ENCODE data around the gene SNRK.
"Not testable (repeated sequence)": the region's sequence is repeated elsewhere in the genome, so short reads cannot be mapped to it uniquely, and the experiment has no call there.

Gene SNRK

GRCh38 chr3:43348350-43348749 lies 62.0 kb downstream of the SNRK start:
- H3K27me3 ChIP-seq (replicated peaks; ENCODE audit: control insufficient read depth, insufficient read depth, low read length, poor library complexity, severe bottlenecking) = no peaks in the 10 kb centered on the region
- DNase-seq = no peak
- H3K4me1 ChIP-seq (ENCODE audit: control insufficient read depth, insufficient read depth, low read length, poor library complexity, severe bottlenecking) = peaks cover 44% of the 10 kb centered on the region
- H3K4me3 ChIP-seq (ENCODE audit: insufficient read depth, low read depth, low read length, poor library complexity, severe bottlenecking) = no peak overlapping the region
- H3K9me3 ChIP-seq (ENCODE audit: control insufficient read depth, low read length) = peaks cover 8% of the 10 kb centered on the region
- H3K27ac ChIP-seq (ENCODE audit: insufficient read depth, low read length, poor library complexity, severe bottlenecking) = no peak overlapping the region
- peaks cover 43% of the 10 kb centered on the region for H3K36me3 ChIP-seq (ENCODE audit: control insufficient read depth, insufficient read depth, low read length)

GRCh38 chr3:43348852-43349574 lies 62.7 kb downstream of the SNRK start:
- H3K4me1 ChIP-seq (ENCODE audit: control insufficient read depth, insufficient read depth, low read length, poor library complexity, severe bottlenecking) = peaks cover 39% of the 10 kb centered on the region
- H3K27ac ChIP-seq (ENCODE audit: insufficient read depth, low read length, poor library complexity, severe bottlenecking) = no peak overlapping the region
- no peak overlapping the region for H3K4me3 ChIP-seq (ENCODE audit: insufficient read depth, low read depth, low read length, poor library complexity, severe bottlenecking)
- peaks cover 36% of the 10 kb centered on the region for H3K36me3 ChIP-seq (ENCODE audit: control insufficient read depth, insufficient read depth, low read length)
- H3K27me3 ChIP-seq (replicated peaks; ENCODE audit: control insufficient read depth, insufficient read depth, low read length, poor library complexity, severe bottlenecking) = no peaks in the 10 kb centered on the region
- H3K9me3 ChIP-seq (ENCODE audit: control insufficient read depth, low read length) = peaks cover 15% of the 10 kb centered on the region
- no peak for DNase-seq

GRCh38 chr3:43349716-43350115 lies 63.4 kb downstream of the SNRK start:
- no peak for DNase-seq
- Histone ChIP-seq H3K27ac (ENCODE audit: insufficient read depth, low read length, poor library complexity, severe bottlenecking) (no peak overlapping the region), H3K4me3 (ENCODE audit: insufficient read depth, low read depth, low read length, poor library complexity, severe bottlenecking) (no peak overlapping the region), H3K9me3 (ENCODE audit: control insufficient read depth, low read length) (peaks cover 22% of the 10 kb centered on the region), H3K4me1 (ENCODE audit: control insufficient read depth, insufficient read depth, low read length, poor library complexity, severe bottlenecking) (peaks cover 34% of the 10 kb centered on the region), H3K27me3 (replicated peaks; ENCODE audit: control insufficient read depth, insufficient read depth, low read length, poor library complexity, severe bottlenecking) (no peaks in the 10 kb centered on the region), H3K36me3 (ENCODE audit: control insufficient read depth, insufficient read depth, low read length) (peaks cover 29% of the 10 kb centered on the region)

- H3K4me1 ChIP-seq (ENCODE audit: control insufficient read depth, insufficient read depth, low read length, poor library complexity, severe bottlenecking) = peaks cover 5% of the 10 kb centered on the region
- no peaks in the 10 kb centered on the region for H3K27me3 ChIP-seq (replicated peaks; ENCODE audit: control insufficient read depth, insufficient read depth, low read length, poor library complexity, severe bottlenecking)
- H3K4me3 ChIP-seq (ENCODE audit: insufficient read depth, low read depth, low read length, poor library complexity, severe bottlenecking) = no peak overlapping the region
- H3K36me3 ChIP-seq (ENCODE audit: control insufficient read depth, insufficient read depth, low read length) = peaks cover 7% of the 10 kb centered on the region
- no peak overlapping the region for H3K27ac ChIP-seq (ENCODE audit: insufficient read depth, low read length, poor library complexity, severe bottlenecking)
- H3K9me3 ChIP-seq (ENCODE audit: control insufficient read depth, low read length) = peaks cover 44% of the 10 kb centered on the region
- DNase-seq = no peak
Measured at GRCh38 chr3:43353393-43353792, 67.1 kb downstream of the SNRK start.

GRCh38 chr3:43353923-43354670 lies 67.8 kb downstream of the SNRK start:
- Histone ChIP-seq H3K4me3 (ENCODE audit: insufficient read depth, low read depth, low read length, poor library complexity, severe bottlenecking) (no peak overlapping the region), H3K27ac (ENCODE audit: insufficient read depth, low read length, poor library complexity, severe bottlenecking) (no peak overlapping the region), H3K9me3 (ENCODE audit: control insufficient read depth, low read length) (peaks cover 44% of the 10 kb centered on the region), H3K27me3 (replicated peaks; ENCODE audit: control insufficient read depth, insufficient read depth, low read length, poor library complexity, severe bottlenecking) (no peaks in the 10 kb centered on the region), H3K4me1 (ENCODE audit: control insufficient read depth, insufficient read depth, low read length, poor library complexity, severe bottlenecking) (no peaks in the 10 kb centered on the region), H3K36me3 (ENCODE audit: control insufficient read depth, insufficient read depth, low read length) (peaks cover 5% of the 10 kb centered on the region)
- DNase-seq = no peak

GRCh38 chr3:43356033-43356432 lies 69.7 kb downstream of the SNRK start:
- H3K27ac ChIP-seq (ENCODE audit: insufficient read depth, low read length, poor library complexity, severe bottlenecking); H3K36me3 ChIP-seq (ENCODE audit: control insufficient read depth, insufficient read depth, low read length); H3K27me3 ChIP-seq (replicated peaks; ENCODE audit: control insufficient read depth, insufficient read depth, low read length, poor library complexity, severe bottlenecking); H3K4me3 ChIP-seq (ENCODE audit: insufficient read depth, low read depth, low read length, poor library complexity, severe bottlenecking); H3K4me1 ChIP-seq (ENCODE audit: control insufficient read depth, insufficient read depth, low read length, poor library complexity, severe bottlenecking); DNase-seq: not testable (repeated sequence)
- peaks cover 44% of the 10 kb centered on the region for H3K9me3 ChIP-seq (ENCODE audit: control insufficient read depth, low read length)

GRCh38 chr3:43361077-43361476 lies 74.7 kb downstream of the SNRK start:
- Histone ChIP-seq H3K4me1 (ENCODE audit: control insufficient read depth, insufficient read depth, low read length, poor library complexity, severe bottlenecking) (no peaks in the 10 kb centered on the region), H3K27me3 (replicated peaks; ENCODE audit: control insufficient read depth, insufficient read depth, low read length, poor library complexity, severe bottlenecking) (no peaks in the 10 kb centered on the region), H3K4me3 (ENCODE audit: insufficient read depth, low read depth, low read length, poor library complexity, severe bottlenecking) (no peak overlapping the region), H3K9me3 (ENCODE audit: control insufficient read depth, low read length) (peaks cover 10% of the 10 kb centered on the region), H3K27ac (ENCODE audit: insufficient read depth, low read length, poor library complexity, severe bottlenecking) (no peak overlapping the region), H3K36me3 (ENCODE audit: control insufficient read depth, insufficient read depth, low read length) (no peaks in the 10 kb centered on the region)
- DNase-seq = no peak

- no peak for DNase-seq
- no peaks in the 10 kb centered on the region for H3K27me3 ChIP-seq (replicated peaks; ENCODE audit: control insufficient read depth, insufficient read depth, low read length, poor library complexity, severe bottlenecking)
- H3K9me3 ChIP-seq (ENCODE audit: control insufficient read depth, low read length) = no peaks in the 10 kb centered on the region
- H3K36me3 ChIP-seq (ENCODE audit: control insufficient read depth, insufficient read depth, low read length) = no peaks in the 10 kb centered on the region
- H3K4me1 ChIP-seq (ENCODE audit: control insufficient read depth, insufficient read depth, low read length, poor library complexity, severe bottlenecking) = no peaks in the 10 kb centered on the region
- no peak overlapping the region for H3K4me3 ChIP-seq (ENCODE audit: insufficient read depth, low read depth, low read length, poor library complexity, severe bottlenecking)
- H3K27ac ChIP-seq (ENCODE audit: insufficient read depth, low read length, poor library complexity, severe bottlenecking) = no peak overlapping the region
Measured at GRCh38 chr3:43362183-43362582, 75.8 kb downstream of the SNRK start.

GRCh38 chr3:43362961-43363360 lies 76.6 kb downstream of the SNRK start:
- no peak for DNase-seq
- Histone ChIP-seq H3K9me3 (ENCODE audit: control insufficient read depth, low read length) (no peaks in the 10 kb centered on the region), H3K4me1 (ENCODE audit: control insufficient read depth, insufficient read depth, low read length, poor library complexity, severe bottlenecking) (no peaks in the 10 kb centered on the region), H3K4me3 (ENCODE audit: insufficient read depth, low read depth, low read length, poor library complexity, severe bottlenecking) (no peak overlapping the region), H3K27ac (ENCODE audit: insufficient read depth, low read length, poor library complexity, severe bottlenecking) (no peak overlapping the region), H3K27me3 (replicated peaks; ENCODE audit: control insufficient read depth, insufficient read depth, low read length, poor library complexity, severe bottlenecking) (no peaks in the 10 kb centered on the region), H3K36me3 (ENCODE audit: control insufficient read depth, insufficient read depth, low read length) (no peaks in the 10 kb centered on the region)

- Histone ChIP-seq H3K27me3 (replicated peaks; ENCODE audit: control insufficient read depth, insufficient read depth, low read length, poor library complexity, severe bottlenecking) (no peaks in the 10 kb centered on the region), H3K36me3 (ENCODE audit: control insufficient read depth, insufficient read depth, low read length) (no peaks in the 10 kb centered on the region), H3K4me1 (ENCODE audit: control insufficient read depth, insufficient read depth, low read length, poor library complexity, severe bottlenecking) (no peaks in the 10 kb centered on the region), H3K9me3 (ENCODE audit: control insufficient read depth, low read length) (no peaks in the 10 kb centered on the region), H3K4me3 (ENCODE audit: insufficient read depth, low read depth, low read length, poor library complexity, severe bottlenecking) (no peak overlapping the region), H3K27ac (ENCODE audit: insufficient read depth, low read length, poor library complexity, severe bottlenecking) (no peak overlapping the region)
- no peak for DNase-seq
Measured at GRCh38 chr3:43363621-43364266, 77.4 kb downstream of the SNRK start.
